ENCODE results near the gene SETD3.

SETD3 gene

DNA sequence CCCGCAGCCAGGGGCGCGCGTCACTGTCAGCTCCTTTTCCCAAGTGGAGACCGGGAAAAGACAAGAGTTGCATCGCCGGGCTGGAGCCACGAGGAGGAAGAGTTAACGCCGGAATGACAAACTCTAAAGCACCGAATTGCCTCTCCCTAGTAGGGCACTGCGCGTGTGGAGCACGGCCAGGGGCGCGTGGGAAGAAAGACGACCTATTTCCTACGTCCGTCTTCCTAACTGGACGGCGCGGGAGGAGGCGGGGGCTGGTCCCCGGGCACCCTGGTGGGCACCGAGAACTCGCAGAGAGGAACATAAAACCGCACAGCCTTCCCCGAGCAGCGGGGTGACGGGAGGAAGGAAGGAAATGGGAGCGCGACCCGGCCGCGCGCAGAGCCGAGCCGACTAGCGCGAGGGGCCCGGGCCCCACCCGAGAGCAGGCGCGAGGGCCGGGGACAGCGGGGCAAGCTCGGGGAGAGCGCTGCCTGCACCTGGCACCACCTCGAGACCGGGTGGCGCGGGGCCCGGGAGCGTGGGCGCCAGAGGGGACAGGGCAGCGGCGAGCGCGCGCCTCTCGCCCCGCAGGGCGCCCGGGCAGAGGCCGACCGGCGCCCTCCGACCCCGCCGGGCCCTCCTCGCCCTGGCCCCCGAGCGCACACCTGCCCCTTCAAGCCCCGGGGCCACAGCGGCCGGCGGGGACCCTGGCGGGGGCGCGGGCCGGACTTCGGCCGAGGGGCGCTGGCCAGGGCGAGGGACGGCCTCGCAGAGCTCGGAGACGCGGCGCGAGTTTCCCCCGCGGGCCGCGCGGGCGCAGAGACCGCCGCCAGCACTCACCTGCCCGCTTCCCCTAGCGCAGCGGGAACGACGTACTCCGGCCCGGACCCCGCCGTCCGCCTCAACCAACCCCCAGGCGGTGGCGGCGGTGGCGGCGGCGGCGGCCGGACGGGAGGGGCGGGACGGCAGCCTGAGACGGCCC lies at the start of gene SETD3:
Gene SETD3 (minus strand): TSS at position 954 of the 964 bp plus-strand sequence. CDS start 15,054 bp downstream, outside the sequence.
- DNase-seq (ENCODE audit: low read depth) = no peak

DNA sequence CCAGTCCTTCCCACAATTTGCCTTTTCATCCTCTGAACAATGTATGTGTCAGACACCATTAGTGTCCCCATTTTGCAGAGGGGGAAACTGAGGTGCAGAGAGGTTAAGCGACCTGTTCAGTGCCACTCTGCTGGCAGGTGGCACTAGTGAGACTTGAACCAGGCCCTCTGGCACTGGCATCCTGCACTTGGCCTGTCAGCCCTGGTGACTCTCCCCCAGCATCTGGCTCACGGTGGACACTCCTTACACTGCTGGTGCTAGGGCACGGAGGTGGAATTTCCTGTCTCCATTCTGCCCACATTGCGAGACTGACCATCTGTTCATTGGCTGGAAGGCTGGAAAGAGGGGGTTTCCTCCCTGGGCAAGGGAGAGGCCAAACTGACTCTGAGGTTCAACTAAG lies 49.2 kb upstream of the SETD3 start:
- no peak for DNase-seq (ENCODE audit: low read depth)

DNA sequence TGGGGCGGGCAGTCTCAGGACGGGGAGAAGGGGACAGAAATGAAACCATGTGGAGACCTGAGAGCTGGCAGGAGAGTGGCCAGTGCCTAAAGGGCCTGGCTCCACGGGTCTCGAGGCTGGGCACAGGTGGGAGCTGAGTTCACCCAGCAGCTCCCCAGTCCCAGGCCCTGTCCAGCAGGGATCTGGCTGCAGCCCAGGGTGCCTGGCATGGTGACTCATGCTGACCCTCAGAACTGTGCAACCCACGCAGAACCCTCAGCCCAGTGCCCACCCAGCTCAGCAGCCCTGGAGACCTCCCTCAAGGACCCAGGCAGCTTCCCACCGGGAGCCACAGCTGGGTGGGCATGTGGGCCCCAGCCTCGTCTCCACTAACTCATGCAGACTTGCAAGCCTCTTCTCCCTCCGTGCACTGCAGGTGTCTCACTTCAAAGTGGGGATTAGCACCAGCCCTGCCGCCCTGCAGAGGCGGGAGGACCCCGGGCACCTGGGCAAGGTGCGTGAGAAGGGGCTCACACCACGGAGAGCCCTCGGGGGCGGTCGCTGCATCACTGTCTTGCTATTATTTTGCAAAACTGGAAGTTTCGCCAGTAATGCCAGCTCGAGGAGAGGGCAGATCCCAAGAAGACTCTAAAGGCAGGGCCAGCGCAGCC lies 46.9 kb upstream of the SETD3 start:
- DNase-seq (ENCODE audit: low read depth) = no peak

DNA sequence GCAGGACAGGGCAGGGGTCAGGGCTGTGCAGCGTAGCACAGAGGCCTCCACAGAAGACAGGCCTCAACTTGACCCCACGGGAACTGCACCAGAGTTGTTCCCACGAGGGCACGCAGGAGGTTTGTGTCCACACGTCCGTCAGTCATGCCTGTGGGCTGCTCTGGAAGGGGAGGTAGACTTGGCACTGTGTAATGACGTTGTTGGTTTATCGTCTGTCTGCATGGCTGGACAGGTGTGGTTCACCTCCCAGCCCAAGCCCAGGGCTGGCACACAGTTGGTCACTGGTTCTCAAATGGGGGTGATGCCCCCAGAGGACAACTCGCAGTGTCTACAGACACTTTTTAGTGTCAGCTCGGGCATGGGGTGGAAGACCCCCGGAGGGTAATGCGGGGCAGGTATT lies 46.4 kb upstream of the SETD3 start:
- DNase-seq (ENCODE audit: low read depth) = no peak

DNA sequence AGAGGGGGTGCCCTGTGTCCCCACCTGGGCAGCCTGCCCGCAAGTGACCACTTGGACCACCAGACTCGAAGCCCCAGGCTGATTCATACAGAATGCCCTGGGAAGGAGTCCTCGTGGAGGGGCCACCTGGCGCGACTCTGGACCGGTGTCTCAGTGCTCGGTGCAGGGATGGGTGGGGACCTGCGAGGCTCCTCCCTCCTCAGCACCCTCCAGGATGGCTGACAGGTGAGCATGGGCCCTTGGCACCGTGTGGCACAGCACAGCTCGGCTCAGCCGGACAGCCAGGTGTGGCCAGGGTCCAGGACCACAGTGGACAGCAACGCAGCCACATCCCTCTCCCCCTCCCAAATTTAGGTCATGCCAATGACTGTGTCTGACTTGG lies 45.0 kb upstream of the SETD3 start:
- DNase-seq (ENCODE audit: low read depth) = no peak

DNA sequence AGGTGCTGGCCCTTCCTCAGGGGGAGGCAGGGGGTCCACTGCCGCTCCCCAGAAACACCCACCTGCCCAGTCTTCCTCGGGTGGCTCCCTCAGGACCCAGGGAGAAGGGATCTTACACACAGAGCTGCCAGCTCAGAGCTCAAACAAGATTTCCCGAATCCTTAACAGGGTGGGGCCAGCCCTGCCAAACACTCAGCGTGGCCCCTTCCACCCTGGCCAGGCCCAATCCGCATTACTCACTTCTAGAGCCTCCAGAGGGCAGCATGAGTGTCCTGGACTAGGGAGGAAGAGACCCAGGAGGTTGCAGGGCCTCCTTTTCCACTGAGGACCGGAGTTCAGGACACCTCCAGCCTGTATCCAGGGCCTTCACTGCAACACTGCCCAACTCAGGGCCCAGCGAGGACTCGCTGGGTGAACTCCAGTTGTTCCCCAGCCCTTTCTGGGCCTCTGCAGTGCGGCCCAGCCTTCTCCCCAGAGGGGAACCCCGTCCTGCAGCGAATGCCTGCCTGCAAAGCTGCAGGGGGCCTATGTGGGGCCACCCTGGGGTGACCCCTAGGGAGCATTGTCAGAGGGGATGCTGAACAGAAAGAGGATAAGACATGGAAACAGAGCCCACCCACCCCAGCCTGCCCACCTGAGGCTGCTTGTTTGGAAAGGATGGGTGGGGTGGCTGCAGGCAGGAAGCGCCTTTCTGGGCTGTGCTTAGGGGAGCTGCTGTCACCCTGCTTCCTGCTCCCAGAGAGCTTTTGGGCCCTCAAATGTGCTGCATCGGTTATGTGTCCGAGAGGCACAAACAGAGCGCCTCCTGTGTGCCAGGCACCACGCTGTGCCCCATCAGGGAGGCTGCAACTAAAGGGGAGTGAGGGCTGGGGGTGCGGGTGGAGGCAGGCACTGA lies 44.4 kb upstream of the SETD3 start:
- no peak for DNase-seq (ENCODE audit: low read depth)

DNA sequence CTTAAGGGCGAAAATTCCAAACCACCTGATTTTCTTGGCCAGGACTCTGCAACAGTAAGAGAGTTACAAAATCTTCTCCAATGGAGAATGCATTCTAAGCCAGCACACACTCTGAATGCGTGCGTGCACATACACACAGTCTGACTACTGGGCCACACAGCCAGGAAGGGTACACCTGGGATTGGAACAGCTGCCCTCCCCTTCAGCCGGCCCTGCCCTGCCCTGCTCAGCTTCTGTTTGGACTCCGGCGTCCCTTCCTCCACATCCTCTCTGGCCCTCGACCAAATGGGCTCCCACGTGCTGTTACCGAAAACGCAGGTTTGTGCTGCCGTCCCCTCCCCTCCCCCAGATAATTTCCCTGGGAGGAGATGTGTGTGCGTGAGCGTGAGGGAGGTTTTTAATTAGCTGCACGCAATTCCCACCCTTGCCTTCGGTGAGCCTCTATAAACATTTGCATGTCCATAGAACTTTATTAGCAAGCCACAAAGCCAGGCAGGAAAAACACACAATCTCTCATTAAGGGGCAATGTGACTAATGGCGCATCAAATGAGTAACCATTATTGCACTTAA lies 43.5 kb upstream of the SETD3 start:
- no peak for DNase-seq (ENCODE audit: low read depth)

DNA sequence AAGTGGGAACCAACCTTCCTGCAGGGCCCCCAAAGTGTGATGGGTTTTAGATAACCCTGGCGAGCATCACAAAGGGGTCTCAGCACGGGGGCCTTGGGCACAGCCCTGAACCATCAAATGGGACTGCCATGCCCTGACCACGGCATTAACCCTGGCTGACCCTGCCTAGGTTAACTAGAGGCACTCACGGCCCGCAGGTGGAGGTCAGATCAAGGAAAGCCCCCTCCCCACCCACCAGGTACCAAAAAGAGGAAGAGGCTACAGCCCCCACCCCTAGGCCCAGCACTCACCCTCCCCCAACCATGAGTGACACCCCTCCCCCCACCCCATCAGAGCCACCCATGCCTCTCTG lies 43.0 kb upstream of the SETD3 start:
- no peak for DNase-seq (ENCODE audit: low read depth)

DNA sequence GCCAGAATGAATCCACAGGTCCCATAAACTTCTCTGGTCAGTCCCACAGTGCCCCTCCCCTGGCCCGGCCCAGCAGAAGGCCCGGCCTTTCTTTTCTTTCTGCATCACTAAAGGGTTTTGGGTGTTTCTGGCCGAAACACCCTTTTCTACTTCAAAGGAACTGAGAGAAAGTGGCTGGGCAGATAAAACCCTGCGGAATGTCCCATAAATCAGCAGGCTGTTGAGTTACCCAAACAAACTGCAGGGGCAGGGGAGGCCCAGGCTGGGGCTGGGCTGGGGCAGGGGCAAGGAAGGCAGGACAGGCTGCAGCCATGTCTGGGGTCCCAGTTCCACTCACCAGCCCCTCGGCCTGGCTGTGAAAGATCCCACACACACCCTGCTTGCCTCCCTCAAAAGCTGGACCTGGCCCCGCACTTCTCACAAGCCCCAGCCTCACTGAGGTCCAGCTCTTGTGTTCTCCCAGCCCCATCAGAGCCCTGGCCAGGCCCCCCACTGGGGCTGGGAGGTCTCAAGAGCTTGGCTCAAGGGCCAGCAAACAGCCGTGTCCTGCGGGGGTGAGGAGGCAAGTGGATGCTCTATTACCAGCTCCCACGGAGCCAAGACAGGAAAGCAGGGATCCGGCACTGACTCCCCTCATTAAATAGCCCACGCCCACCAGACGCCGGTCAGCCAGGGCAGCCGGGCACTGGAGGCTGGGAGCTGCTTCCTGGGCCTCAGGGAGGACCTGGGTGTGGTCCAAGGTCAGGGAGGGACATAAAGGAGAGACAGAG lies 42.5 kb upstream of the SETD3 start:
- DNase-seq (ENCODE audit: low read depth) = no peak

DNA sequence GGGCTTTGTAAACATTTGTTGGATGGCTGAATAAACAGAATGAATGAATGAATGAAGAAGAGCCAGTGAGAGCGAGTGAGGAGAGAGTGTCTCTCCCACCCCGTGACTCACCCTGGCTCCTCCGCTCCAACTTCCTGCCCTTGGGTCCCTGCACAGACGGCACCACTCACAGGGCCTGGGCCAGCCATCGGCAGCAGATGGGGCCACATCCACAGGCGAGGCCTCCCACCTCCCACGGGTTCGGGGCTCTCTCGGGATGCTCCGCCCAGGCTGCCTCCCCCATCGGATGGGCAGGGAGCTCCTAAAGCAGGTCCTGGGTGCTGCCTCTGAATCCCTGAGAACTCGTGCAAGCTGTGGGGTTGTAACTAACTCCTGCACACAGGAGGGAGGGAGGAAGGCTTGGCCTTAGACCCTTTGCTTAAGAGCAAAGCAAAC lies 41.8 kb upstream of the SETD3 start:
- no peak for DNase-seq (ENCODE audit: low read depth)

DNA sequence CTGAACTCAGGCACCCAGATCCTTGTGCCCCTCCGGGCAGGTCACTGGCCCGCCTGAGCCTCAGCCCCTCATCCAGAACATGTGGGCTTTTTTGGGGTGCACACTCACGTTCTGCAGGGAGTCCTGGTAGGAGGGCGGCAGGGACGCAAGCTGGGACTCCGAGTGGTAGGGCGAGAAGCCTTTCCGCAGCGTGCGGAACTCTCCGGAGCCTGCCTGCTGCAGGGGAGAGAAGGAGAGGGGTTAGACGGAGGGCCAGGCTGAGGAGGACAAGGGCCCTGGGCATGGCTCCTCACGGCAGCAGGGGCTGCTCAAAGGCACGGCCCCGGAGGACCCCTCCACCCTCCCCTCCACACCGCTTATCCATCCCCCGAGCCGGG lies 41.4 kb upstream of the SETD3 start:
- no peak for DNase-seq (ENCODE audit: low read depth)

DNA sequence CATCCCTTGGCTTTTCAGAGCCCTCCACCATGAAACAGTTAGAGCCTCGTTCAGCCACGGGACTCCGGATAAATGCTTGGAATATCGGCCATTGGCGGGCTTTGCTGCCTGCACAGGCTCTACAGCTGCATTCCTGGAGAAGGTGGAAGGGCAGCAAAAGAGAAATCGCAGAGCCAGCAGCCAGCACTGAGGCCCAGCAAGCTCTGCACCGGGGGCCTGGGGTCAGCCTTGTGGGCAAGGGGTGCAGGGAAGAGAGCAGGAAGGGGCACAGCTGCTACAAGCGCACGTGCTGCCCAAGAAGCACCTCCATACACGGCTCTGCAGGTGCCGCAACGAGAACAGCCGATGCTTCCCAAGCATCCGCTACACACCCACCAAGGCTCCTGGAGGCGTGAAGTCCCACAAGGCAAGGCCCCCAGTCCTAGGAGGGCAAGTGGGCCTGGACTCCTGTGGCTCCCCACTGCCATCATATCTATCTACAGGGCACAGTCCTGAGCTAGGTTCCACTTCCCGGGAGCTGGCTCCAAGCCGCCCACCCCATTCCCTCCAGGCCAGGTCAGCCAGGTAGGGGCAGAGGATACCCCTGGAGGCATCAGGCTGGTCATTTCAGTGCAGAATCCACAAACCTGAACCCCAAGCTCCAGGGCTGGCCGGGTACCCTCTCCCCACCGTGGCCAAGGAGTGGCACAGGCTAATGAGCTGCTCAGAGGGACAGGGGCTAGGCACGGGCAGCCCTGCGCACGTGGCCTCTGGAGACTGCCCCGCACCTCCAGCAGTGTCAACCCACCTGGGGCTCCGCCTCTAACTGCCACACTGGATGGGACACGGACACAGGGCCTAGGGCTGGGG lies 40.7 kb upstream of the SETD3 start:
- no peak for DNase-seq (ENCODE audit: low read depth)

DNA sequence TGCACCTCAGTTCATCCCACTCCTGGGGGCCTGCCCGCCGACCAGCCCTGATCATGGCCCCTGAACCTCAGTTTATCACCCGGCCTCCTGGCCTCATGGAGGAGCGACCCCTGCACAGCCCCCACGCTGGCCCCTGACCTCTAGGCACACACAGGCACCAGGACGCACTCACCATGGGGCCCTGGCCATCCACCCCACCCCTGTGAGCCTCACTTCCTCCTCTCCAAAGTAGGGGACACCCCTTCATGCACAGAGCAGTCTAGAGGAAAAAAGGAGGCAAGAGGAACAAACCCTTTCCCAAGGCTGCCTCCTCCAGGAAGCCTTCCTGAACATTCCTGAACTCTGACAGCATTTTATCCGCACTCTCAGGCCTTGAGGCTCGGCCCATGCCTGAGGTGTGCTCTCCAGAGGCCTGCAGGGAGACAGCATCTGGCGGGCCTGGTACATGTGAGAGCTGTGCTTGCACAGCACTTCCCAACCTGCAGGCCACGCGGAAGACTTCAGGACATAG lies 40.0 kb upstream of the SETD3 start:
- no peak for DNase-seq (ENCODE audit: low read depth)

DNA sequence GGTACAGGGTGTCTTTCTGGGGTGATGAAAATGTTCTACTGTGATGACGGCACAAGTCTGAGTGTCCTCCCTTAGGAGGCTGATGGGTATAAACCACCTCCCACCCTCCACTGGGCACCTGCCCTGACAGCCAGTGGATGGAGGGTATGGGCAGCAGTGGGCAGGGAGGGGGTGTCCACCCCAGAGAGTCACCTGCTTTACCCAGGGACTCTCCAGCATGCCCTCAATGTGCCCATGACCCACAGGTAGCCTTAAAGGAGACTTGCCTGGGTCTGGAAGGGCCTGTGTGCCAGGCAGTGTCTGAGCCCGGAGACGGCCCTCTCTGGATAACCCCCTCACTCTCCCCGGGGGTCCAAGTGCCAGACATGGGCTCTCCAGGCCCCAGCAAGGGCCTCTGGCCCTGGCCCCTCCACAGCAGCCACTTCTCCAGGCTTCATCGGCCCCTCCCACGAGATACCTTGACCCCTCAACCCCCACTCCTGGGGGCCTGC lies 39.3 kb upstream of the SETD3 start:
- no peak for DNase-seq (ENCODE audit: low read depth)

DNA sequence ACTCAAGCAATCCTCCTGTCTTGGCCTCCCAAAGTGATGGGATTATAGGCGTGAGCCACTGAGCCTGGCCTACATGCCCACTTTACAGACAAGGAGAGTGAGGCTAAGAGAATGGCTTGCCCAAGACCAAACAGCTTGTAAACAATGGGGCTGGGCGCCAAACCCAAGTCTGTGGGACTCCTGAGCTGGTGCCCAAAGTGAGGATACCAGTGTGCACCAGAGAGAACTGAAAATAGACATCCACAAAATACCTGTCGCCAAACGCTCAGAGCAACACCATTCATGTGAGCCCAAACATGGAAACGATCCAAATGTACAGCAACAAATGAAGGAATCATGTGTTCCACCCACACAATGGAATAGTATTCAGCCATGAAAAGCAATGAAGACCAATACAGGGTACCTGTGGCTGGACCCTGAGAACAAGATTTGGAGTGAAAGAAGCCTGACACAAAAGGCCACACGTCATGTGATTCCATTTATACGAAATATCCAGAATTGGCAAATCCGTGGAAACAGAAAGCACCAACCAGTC lies 38.8 kb upstream of the SETD3 start:
- no peak for DNase-seq (ENCODE audit: low read depth)

DNA sequence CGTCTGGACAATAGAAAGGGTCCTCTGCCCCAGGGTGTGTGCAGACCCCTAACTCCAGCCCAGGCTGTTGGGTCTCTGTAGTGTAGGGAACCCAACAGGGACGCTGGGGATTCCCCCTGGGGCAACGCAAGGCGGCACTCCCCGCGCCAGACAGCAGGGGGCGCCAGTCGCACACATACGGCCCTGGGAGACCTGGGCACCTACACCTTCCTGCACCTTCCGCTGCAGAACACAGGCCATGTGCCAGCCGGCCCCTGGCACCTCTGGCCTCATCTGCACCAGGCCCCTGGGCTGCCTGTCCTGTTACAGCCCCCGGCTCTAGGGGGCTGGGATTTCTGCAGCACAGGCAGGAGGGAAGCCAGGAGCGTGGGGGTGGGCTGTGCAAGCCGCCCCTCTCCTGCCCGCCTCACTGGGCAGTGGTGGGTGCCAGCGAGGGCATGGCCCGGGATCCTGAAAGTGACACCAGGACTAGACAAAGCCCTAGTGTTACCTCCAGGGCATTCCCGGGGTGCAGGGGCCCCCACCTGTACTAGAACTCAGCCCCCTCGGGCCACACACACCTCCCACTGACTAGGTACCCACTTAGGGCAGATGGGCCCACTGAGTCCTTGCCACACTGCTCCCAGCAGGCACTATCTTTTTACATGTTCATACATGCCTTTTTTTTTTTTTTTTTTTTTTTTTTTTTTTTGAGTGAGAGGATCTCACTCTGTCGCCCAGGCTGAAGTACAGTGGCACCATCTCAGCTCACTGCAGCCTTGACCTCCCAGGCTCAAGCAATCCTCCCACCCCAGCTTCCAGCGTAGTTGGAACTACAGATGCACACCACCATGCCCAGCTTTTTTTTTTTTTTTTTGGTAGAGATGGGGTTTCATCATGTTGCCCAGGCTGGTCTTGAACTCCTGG lies 38.0 kb upstream of the SETD3 start:
- DNase-seq (ENCODE audit: low read depth) = no peak

DNA sequence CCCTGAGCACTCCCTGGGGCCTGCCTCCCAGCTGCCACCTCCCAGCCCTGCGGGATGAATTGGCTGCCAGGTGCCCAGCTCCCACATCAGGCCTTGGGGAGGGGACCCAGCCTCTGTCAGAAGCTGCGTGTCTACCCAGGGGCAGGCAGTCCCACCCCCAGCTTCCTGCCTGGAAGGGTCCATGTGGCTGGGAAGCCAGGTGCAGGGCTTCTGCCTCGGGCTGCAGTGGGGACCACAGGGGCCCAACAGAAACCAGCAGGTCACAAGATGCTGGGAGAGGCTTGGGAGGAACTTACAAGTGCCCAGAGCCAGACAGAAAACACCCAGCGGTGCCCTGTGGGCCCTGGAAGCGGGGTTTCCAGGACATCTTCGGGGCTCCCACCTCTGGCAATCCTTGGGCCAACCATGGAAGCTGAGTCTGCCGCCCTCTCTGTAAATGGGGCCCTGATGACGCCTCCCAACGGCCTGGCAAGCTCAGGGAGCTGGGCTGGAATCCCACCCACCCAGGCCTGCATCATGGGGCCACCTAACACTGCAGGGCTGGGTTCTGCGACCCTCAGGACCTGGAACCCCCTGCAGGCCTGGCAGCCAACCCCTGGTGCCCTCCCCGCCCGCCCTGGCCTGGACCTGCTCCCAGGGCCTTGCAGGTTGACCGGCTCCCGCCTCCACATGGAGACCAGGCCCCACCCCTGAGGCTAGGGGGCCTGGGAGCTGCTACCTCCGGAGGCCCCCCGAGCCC lies 37.2 kb upstream of the SETD3 start:
- DNase-seq (ENCODE audit: low read depth) = no peak
